ENCODE measurements around the gene TIPARP. TPM values are rescaled to one million over a fixed set of nuclear protein-coding genes. Genes with fewer than 3 reads are reported as not detected.

TIPARP gene
- total RNA-seq, 4 donors from 2014 or later, result 61.9 to 94.8 (median 78.5) TPM

DNA sequence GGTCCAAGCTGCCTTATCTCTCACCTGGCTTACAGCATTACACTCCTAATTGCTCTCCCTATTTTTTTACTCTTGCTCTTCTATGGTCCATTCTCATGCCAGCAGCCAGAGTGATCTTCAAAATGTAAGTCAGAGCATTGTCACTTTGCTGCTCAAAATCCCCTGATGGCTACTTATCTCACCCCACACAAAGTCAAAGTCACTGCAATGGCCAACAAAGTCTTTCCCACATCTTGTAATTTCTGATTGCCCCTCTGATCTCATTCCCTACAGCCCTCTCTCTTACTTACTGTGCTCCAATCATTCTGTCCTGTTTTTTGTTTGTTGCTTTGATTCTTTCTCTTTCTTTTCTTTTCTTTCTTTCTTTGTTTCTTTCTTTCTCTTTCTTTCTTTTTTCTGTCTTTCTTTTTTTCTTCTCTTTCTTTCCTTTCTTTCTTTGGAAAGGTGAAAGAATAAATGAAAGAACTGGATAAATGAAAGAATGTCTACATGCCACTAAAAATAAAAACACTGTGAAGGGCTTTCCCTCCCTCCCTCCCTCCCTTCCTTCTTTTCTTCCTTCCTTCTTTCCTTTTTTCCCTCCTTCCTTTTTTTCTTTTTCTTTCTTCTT, 34.9 kb upstream of the TIPARP start:
- H3K27ac ChIP-seq (replicated peaks in 1 of 4), result no peak overlapping the region
- no peaks in the 10 kb centered on the region for H3K4me1 ChIP-seq
- no peak for DNase-seq (ENCODE audit: extremely low spot score)
- no peak overlapping the region for H3K4me3 ChIP-seq
- no peaks in the 10 kb centered on the region for H3K9me3 ChIP-seq
- no peaks in the 10 kb centered on the region for H3K36me3 ChIP-seq
- no peaks in the 10 kb centered on the region for H3K27me3 ChIP-seq
- no peak for TF ChIP-seq POLR2AphosphoS5 (IDR thresholded peaks at IDR 0.05)
- TF ChIP-seq, protein P1, sequence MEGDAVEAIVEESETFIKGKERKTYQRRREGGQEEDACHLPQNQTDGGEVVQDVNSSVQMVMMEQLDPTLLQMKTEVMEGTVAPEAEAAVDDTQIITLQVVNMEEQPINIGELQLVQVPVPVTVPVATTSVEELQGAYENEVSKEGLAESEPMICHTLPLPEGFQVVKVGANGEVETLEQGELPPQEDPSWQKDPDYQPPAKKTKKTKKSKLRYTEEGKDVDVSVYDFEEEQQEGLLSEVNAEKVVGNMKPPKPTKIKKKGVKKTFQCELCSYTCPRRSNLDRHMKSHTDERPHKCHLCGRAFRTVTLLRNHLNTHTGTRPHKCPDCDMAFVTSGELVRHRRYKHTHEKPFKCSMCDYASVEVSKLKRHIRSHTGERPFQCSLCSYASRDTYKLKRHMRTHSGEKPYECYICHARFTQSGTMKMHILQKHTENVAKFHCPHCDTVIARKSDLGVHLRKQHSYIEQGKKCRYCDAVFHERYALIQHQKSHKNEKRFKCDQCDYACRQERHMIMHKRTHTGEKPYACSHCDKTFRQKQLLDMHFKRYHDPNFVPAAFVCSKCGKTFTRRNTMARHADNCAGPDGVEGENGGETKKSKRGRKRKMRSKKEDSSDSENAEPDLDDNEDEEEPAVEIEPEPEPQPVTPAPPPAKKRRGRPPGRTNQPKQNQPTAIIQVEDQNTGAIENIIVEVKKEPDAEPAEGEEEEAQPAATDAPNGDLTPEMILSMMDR (IDR thresholded peaks at IDR 0.05), result no peak
- intact Hi-C loops (cut with DNase I), result no loop called here

DNA sequence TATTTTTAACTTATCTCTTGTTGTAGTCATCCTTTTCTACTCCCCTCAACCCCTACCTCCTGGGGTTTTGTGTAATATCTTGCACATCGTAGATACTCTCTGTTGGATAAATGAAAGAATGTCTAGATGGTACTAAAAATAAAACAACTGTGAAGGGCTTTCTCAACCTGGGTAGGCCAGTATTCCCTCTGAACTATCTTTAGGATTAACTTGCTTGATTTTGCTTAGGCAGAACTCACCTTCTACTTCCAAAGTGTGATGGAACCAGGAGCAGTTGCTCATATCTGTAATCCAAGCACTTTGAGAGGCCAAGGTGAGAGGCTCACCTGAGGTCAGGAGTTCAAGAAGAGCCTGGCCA, 32.8 kb upstream of the TIPARP start:
- H3K4me3 ChIP-seq, result no peak overlapping the region
- no peaks in the 10 kb centered on the region for H3K9me3 ChIP-seq
- intact Hi-C loops (cut with DNase I), result no loop called here
- no peak for DNase-seq (ENCODE audit: extremely low spot score)
- no peaks in the 10 kb centered on the region for H3K4me1 ChIP-seq
- no peaks in the 10 kb centered on the region for H3K36me3 ChIP-seq
- no peak for TF ChIP-seq EP300 (IDR thresholded peaks at IDR 0.05)
- TF ChIP-seq, protein P1 (IDR thresholded peaks at IDR 0.05), result no peak
- TF ChIP-seq POLR2A (IDR thresholded peaks at IDR 0.05; ENCODE audit: low read depth), result no peak
- TF ChIP-seq POLR2AphosphoS5 (IDR thresholded peaks at IDR 0.05), result no peak
- no peaks in the 10 kb centered on the region for H3K27me3 ChIP-seq
- H3K27ac ChIP-seq (replicated peaks in 1 of 4), result no peak overlapping the region
- WGBS, result 0% methylated on average over 1 of the region's 1 CpG

DNA sequence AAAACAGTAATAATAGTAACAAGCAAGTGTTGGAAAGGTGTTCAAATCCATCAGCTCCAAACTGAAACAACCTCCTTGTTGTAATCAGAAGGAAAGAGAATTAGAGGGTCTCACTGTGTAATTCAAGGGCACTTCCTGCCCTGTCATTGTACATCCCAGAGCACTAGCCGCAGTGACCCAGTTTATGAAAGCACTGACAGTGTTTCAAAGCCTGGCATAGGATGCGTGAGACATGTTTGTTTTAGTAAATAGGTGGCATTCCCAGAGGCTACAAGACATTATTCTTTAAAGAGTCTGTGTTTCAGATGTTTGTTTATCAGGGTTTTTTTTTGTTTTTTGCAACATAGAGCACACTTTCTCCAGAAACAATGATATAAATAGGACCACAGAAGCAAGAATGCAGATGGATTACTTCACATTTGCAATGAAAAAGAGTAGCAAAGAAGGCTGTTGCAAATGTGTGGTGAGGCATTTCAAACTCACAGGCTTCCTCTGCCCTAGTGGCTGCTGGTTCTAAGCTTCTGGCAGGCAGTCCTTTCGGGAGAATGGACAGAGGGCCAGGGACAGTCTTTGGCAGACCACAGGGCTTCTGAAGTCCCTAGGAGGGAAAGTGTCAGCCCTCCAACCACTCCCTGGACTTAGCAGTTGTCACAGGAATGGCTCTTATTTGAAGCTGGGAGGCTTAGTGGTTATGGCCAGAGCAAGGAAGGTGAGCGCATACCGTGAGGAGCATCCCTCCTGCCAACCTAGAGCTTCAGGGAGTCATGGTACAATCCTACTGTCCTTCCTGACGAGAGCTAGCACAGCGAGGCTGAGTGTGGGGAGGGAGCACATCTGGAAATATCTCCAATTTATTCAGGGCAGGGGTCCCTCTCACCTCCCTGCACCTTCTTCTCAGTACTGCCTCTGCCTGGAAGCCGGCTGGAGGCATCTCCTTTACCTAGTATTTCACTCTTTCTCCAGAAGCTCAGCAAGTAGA, 31.4 kb upstream of the TIPARP start:
- TF ChIP-seq POLR2AphosphoS5 (IDR thresholded peaks at IDR 0.05) (no peak), POLR2A (IDR thresholded peaks at IDR 0.05; ENCODE audit: low read depth) (no peak), EP300 (IDR thresholded peaks at IDR 0.05) (no peak)
- TF ChIP-seq, protein P1 (IDR thresholded peaks at IDR 0.05), result no peak
- H3K4me1 ChIP-seq, result no peaks in the 10 kb centered on the region
- 76% methylated on average over 8 of the region's 8 CpGs for WGBS
- no peak overlapping the region for H3K4me3 ChIP-seq
- no peaks in the 10 kb centered on the region for H3K27me3 ChIP-seq
- intact Hi-C loops (cut with DNase I), result no loop called here
- no peak for DNase-seq (ENCODE audit: extremely low spot score)
- H3K9me3 ChIP-seq, result no peaks in the 10 kb centered on the region
- H3K36me3 ChIP-seq, result no peaks in the 10 kb centered on the region
- no peak overlapping the region for H3K27ac ChIP-seq (replicated peaks in 1 of 4)

DNA sequence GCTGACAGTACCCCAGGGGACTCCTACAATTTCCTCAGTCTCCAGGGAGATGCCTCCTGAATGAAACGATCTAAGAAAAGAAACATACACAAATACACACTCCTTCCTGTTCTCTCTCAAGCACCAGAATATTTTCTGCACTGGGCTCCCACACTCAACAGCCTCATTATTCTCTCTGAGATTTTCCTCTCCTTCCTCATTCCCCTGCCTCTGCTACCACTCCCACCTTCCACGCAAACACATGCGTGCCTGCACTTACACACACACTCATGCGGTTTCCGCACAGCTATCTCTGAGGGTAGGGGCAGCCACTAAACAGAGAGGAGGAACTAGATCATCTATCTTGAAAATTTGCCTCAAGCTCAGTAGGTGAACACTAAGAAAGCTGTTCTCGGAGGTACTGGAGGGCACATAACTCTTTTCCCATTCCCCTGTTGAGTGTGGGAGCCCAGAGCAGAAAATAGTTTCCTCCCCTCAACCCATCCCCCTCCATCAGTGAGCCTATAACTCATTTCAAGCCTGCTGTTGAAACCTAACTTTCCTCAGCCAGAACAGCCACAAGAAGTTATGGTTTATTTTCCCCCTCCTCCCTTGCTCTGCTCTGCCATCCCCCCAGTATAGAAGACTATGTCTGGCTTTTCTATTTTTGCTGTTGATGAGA, 30.5 kb upstream of the TIPARP start:
- WGBS, result 35% methylated on average over 6 of the region's 6 CpGs

More for the DNA sequence above, 30.5 kb upstream of the TIPARP start:
- Histone ChIP-seq H3K36me3 (no peaks in the 10 kb centered on the region), H3K27me3 (no peaks in the 10 kb centered on the region), H3K4me3 (no peak overlapping the region), H3K4me1 (no peaks in the 10 kb centered on the region), H3K9me3 (no peaks in the 10 kb centered on the region), H3K27ac (replicated peaks in 1 of 4) (no peak overlapping the region)
- no peak for DNase-seq (ENCODE audit: extremely low spot score)
- TF ChIP-seq EP300 (IDR thresholded peaks at IDR 0.05) (no peak), POLR2AphosphoS5 (IDR thresholded peaks at IDR 0.05) (no peak), POLR2A (IDR thresholded peaks at IDR 0.05; ENCODE audit: low read depth) (no peak)
- TF ChIP-seq, protein P1 (IDR thresholded peaks at IDR 0.05), result no peak
- intact Hi-C loops (cut with DNase I), result no loop called here

All from esophagus muscularis mucosa (tissue), 4 donors.